Fibroblast of the aortic adventitia (primary cell): ENCODE measurements around the gene GDPD5. TPM values are rescaled to one million over a fixed set of nuclear protein-coding genes. Genes with fewer than 3 reads are reported as not detected.

Experiments
- DNase-seq: peaks from one replicate; pipeline ENCODE4 v3.0.0-alpha.2; 2010; ENCODE audit warnings: low read depth
- H3K4me3 ChIP-seq: 2 replicates; pipeline ENCODE4 v1.5.1; 2011; ENCODE audit warnings: low read depth, mild to moderate bottlenecking, control low read depth, low read length, moderate library complexity
- total RNA-seq: library from RNA; depleted of rRNA; stranded (reverse); fragments of >200 nt; gene quantifications from 2 replicates; pipeline ENCODE4 v1.2.3, GENCODE V29; 2012; ENCODE audit warnings: low replicate concordance
- TF ChIP-seq, protein P1 (sequence below): IDR thresholded peaks from 2 replicates; pipeline ENCODE4 v1.5.1; 2011; ENCODE audit warnings: mild to moderate bottlenecking, low read length, control low read depth, inconsistent platforms; ENCODE audit not compliant: insufficient read depth

Gene GDPD5
- total RNA-seq, 1 donor, result 5.3 TPM

DNA sequence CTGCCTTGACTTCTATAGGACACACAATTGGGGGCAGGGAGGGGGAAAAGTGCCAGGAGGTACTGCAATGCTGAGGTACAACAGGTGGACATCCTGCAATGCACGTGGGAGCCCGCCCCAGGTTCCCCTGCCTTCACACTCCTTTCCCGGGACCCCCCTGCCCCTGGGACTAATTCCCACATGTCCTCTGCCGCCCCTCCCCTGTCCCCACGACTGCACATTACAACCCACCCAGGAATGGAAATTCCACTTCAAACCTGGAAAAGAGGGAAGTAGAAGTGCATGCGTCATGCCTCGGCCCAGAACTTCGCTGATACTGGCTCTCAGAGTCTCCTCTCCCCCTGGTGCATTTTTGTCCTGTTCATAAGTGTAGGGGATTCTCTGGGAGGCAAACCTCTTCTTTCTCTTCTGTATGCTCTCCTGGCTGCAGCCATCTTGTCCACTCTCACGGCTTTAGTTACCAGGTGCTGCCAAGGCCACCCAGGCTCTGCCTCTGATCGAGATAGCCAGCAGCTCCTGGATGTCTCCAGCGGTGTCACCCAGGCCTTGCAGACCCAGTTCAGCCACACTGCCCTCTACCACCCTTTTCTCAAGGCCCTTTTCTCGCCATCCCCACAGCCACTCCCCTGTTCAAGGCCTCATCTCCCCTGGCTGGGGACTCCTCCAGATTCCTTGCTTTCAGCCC lies 43.7 kb downstream of the GDPD5 start:
- H3K4me3 ChIP-seq, result no peak overlapping the region
- TF ChIP-seq, protein P1, sequence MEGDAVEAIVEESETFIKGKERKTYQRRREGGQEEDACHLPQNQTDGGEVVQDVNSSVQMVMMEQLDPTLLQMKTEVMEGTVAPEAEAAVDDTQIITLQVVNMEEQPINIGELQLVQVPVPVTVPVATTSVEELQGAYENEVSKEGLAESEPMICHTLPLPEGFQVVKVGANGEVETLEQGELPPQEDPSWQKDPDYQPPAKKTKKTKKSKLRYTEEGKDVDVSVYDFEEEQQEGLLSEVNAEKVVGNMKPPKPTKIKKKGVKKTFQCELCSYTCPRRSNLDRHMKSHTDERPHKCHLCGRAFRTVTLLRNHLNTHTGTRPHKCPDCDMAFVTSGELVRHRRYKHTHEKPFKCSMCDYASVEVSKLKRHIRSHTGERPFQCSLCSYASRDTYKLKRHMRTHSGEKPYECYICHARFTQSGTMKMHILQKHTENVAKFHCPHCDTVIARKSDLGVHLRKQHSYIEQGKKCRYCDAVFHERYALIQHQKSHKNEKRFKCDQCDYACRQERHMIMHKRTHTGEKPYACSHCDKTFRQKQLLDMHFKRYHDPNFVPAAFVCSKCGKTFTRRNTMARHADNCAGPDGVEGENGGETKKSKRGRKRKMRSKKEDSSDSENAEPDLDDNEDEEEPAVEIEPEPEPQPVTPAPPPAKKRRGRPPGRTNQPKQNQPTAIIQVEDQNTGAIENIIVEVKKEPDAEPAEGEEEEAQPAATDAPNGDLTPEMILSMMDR, result no peak
- no peak for DNase-seq

DNA sequence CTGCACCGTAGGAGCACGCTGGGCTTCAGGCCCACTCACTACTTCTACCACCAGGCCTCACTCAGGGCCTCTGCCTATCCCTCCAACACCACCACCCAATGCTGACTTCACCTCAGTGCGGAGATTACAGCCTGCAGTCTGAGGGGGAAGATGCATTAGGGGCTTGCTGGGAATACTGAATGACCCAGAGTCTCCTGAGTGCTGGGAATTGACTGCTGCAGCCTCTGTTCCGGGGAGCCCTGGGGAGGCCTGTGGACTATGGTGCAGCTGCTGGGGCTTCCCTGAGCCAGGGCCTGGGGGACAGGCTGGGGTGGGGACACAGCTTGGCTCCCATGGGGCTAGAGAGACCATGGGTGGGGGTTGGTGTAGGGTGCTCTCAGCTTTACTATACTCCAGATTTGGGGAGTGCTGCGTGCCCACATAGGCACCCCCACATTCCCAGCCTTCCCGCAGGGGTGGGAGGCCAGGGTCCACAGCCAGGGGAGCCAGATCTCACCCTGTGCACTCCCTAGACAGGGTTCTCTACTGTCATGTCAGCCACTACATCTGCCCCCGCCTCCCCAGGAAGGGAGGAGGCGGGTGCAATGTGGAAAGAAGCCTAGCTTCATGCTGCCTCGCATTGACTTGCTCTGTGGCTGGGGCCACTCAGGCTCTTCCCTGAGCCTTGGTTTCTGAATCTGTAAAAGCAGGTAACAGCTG lies 44.4 kb downstream of the GDPD5 start:
- no peak overlapping the region for H3K4me3 ChIP-seq
- TF ChIP-seq, protein P1, result no peak
- DNase-seq, result no peak

DNA sequence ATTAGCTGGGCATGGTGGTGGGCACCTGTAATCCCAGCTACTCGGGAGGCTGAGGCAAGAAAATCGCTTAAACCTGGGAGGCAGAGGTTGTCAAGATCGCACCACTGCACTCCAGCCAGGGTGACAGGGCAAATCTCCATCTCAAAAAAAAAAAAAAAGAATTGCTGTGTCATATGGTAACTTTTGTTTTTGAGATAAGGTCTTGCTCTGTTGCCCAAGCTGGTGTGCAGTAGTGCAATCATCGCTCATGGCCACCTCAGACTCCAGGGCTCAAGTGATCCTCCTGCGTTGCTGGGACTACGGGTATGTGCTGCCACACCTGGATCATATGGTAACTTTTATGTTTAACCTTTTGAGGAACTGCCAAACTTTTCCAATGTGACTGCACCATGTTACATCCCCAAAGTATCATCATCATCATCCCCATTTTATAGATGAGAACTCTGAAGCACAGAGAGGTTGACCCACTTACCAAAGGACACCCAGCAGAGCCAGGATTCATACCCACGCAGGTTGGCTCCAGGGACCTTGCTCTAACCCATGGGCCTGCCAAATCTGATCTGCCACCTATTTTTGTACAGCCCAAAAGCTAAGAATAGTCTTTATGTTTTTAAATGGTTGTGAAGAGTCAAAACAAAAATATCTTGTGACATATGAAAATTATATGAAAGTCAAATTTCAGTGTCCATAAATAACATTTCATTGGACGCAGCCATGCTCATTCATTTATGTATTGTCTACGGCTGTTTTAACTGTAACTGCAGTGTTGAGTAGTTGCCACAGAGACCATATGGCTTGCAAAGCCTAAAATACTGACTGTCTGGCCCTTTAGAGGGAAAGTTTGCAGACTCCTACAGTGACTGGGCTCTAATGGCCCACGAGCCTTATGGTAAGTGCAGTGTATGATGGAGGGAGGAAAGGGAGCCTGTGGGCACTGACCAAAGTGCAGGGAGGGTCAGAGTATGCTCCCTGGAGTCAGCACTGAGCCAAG lies 45.3 kb downstream of the GDPD5 start:
- DNase-seq, result peak; percentile 24
- H3K4me3 ChIP-seq, result no peak overlapping the region
- TF ChIP-seq, protein P1, result no peak

DNA sequence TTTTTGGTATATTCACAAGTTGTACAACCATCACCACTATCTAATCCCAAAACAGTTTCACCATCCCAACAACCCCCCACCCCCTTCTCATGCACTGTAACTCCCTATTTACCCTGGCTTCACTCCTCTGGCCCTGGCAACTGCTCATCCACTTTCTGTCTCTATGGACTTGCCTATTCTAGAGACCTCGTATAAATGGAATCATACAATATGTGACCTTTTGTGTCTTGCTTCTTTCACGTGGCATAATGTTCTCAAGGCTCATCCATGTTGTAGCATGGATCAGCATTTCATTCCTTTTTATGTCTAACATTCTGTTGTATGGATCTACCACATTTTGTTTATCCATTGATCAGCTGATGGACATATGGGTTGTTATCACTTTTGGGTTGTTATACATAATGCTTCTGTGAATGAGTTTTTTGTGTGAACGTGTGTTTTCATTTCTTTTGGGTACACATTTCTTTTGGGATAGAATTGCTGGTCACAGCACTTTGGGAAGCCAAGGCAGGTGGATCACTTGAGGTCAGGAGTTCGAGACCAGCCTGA lies 46.1 kb downstream of the GDPD5 start:
- no peak overlapping the region for H3K4me3 ChIP-seq
- no peak for DNase-seq
- TF ChIP-seq, protein P1, result no peak

DNA sequence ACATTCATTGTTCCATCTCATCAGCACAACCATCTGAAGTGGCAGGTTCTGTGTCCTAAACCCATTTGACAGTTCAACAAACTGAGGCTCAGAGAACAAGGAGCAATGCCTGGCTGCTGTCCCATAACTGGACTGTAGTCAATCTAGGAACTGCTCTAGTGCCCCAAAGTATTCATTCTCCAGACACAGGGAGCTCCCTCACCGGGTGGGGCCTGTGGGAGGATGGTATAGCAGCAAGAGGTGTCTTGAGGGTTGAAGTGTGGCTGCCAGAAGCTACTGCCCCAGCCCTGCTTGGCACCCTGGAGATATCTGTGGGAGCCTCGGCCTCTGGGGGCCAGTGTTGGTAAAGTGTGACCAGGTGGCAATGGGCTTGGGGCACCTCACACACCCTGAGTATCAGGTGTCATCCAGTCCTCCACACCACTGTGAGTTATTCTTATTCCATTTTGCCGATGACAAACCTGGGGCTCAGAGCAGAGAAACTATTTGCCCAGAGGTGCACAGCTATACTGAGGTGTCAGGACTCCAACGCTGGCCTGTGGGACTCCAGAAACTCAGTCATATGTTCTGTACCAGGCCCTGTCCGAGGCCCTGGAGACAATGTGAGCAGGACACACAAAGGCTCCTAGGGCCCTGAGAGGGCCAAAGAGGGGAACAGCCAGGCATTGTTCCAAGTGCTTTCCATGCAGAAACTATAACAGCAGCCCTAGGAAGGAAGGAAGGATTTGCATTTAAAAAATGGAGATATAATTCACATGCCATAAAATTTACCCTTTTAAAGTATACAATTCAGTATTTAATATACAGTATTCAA lies 46.8 kb downstream of the GDPD5 start:
- TF ChIP-seq, protein P1, result no peak

DNA sequence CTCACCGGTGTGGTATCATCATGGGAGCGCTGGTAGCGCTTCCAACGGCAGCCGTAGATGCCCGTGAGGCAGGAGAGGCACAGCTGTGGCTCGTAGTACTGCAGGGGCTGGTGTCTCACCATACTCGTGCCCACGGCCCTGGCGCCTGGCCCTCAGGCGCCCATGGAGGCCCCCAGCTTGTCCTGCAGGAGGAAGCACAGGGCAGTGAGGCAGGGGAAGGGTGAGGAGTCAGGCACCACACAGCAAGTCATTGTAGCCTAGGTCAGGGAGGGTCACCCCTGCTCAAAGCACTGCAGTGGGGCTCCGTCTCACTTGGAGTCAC lies 48.2 kb downstream of the GDPD5 start:
- no peak overlapping the region for H3K4me3 ChIP-seq
- TF ChIP-seq, protein P1, result no peak
- no peak for DNase-seq

More for the DNA sequence above, 46.8 kb downstream of the GDPD5 start:
- DNase-seq, result no peak
- H3K4me3 ChIP-seq, result no peak overlapping the region
